ENCODE results near the gene CLEC12A.

Gene CLEC12A

DNA sequence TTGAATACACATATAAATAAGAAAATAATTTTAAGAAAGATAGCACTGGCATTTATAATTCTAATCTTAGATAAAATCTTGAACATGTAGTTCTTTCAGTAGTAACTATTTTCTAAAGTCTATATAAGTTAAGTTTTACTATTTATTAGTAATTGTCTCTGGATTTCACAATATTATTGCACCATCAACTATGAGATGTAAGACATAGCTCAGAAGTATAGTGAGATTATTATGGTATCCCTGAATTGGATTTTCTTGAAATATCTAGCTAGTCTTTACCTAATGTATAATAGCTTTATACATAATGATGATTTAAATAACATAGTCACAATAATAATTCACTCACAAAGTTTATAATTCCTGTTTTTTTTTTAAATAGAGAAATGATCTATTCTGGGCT lies 6.7 kb downstream of the CLEC12A start:
- no peaks in the 10 kb centered on the region for H3K36me3 ChIP-seq (replicated peaks; ENCODE audit: insufficient read depth, low read length)
- no peaks in the 10 kb centered on the region for H3K9me3 ChIP-seq (replicated peaks; ENCODE audit: insufficient read depth, low read length)
- no peak overlapping the region for H3K4me2 ChIP-seq (ENCODE audit: low read depth, low read length)
- H3K9ac ChIP-seq (ENCODE audit: low read length), result no peak overlapping the region
- H3F3A ChIP-seq (ENCODE audit: insufficient read depth, low read length), result no peaks in the 10 kb centered on the region
- H2AFZ ChIP-seq (ENCODE audit: low read length), result no peak overlapping the region
- no peak for DNase-seq
- no peak for TF ChIP-seq EZH2 (optimal IDR thresholded peaks at IDR 0.05; ENCODE audit: low read depth, low read length)
- TF ChIP-seq, protein P1, sequence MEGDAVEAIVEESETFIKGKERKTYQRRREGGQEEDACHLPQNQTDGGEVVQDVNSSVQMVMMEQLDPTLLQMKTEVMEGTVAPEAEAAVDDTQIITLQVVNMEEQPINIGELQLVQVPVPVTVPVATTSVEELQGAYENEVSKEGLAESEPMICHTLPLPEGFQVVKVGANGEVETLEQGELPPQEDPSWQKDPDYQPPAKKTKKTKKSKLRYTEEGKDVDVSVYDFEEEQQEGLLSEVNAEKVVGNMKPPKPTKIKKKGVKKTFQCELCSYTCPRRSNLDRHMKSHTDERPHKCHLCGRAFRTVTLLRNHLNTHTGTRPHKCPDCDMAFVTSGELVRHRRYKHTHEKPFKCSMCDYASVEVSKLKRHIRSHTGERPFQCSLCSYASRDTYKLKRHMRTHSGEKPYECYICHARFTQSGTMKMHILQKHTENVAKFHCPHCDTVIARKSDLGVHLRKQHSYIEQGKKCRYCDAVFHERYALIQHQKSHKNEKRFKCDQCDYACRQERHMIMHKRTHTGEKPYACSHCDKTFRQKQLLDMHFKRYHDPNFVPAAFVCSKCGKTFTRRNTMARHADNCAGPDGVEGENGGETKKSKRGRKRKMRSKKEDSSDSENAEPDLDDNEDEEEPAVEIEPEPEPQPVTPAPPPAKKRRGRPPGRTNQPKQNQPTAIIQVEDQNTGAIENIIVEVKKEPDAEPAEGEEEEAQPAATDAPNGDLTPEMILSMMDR (IDR thresholded peaks at IDR 0.05; ENCODE audit: low read length), result no peak
- no peak for TF ChIP-seq EZH2phosphoT487 (IDR thresholded peaks at IDR 0.05; ENCODE audit: low read length)
- no peaks in the 10 kb centered on the region for H4K20me1 ChIP-seq (ENCODE audit: insufficient read depth, low read length)
- H3K4me3 ChIP-seq (ENCODE audit: low read length), result no peak overlapping the region
- H3K79me2 ChIP-seq (ENCODE audit: low read length), result no peaks in the 10 kb centered on the region
- H3K4me1 ChIP-seq (ENCODE audit: low read length), result no peaks in the 10 kb centered on the region
- H3K27ac ChIP-seq (ENCODE audit: low read length), result no peak overlapping the region
- H3K27me3 ChIP-seq (replicated peaks; ENCODE audit: insufficient read depth, low read length), result no peaks in the 10 kb centered on the region
- H3K9me2 ChIP-seq (replicated peaks; ENCODE audit: insufficient read depth, low read length), result no peaks in the 10 kb centered on the region

DNA sequence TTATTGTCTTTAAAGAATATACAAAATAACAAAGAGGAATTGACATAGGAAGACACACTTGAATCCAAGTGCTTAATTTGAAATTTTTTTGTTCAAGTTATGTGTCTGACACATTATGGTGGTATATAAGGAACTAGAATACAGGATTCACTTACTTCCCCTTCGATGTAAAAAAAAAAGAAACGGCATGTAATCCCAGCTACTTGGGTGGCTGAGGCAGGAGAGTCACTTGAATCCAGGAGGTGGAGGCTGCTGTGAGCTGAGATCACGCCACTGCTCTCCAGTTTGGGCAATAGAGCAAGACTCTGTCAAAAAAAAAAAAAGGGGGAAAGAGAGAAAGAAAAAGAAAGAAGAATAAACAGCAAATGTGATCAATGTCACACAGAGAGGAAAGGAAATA lies 8.9 kb downstream of the CLEC12A start:
- DNase-seq, result no peak
- Histone ChIP-seq H3K27me3 (replicated peaks; ENCODE audit: insufficient read depth, low read length) (no peaks in the 10 kb centered on the region), H2AFZ (ENCODE audit: low read length) (no peak overlapping the region), H3K79me2 (ENCODE audit: low read length) (no peaks in the 10 kb centered on the region), H3K9ac (ENCODE audit: low read length) (no peak overlapping the region), H3K36me3 (replicated peaks; ENCODE audit: insufficient read depth, low read length) (no peaks in the 10 kb centered on the region), H4K20me1 (ENCODE audit: insufficient read depth, low read length) (no peaks in the 10 kb centered on the region), H3K4me2 (ENCODE audit: low read depth, low read length) (no peak overlapping the region), H3F3A (ENCODE audit: insufficient read depth, low read length) (no peaks in the 10 kb centered on the region), H3K9me2 (replicated peaks; ENCODE audit: insufficient read depth, low read length) (no peaks in the 10 kb centered on the region), H3K4me3 (ENCODE audit: low read length) (no peak overlapping the region), H3K9me3 (replicated peaks; ENCODE audit: insufficient read depth, low read length) (no peaks in the 10 kb centered on the region), H3K4me1 (ENCODE audit: low read length) (no peaks in the 10 kb centered on the region), H3K27ac (ENCODE audit: low read length) (no peak overlapping the region)
- TF ChIP-seq, protein P1 (IDR thresholded peaks at IDR 0.05; ENCODE audit: low read length), result no peak
- TF ChIP-seq EZH2phosphoT487 (IDR thresholded peaks at IDR 0.05; ENCODE audit: low read length) (no peak), EZH2 (optimal IDR thresholded peaks at IDR 0.05; ENCODE audit: low read depth, low read length) (no peak)

DNA sequence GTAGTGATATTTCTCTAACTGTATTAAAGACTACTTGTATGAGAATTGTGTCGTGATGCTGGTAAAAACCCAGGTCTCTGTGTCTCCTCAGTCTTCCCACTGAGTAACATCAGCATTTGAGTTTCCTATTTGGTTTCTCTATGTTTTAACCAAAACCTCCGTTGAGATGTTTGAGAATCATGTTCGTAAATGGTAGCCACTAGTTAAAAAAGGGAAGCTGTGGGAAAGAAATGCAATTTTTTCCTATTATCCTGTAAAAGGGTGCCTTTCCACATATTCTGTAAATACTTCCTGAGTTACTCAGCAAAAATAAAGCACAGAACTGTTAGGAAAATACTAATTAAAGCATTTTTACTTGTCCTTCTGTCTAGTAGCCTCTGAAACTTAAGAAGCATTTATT lies 20.7 kb downstream of the CLEC12A start:
- no peak for DNase-seq
- Histone ChIP-seq H3K4me1 (ENCODE audit: low read length) (no peaks in the 10 kb centered on the region), H3K9ac (ENCODE audit: low read length) (no peak overlapping the region), H3F3A (ENCODE audit: insufficient read depth, low read length) (no peaks in the 10 kb centered on the region), H2AFZ (ENCODE audit: low read length) (no peak overlapping the region), H3K27me3 (replicated peaks; ENCODE audit: insufficient read depth, low read length) (no peaks in the 10 kb centered on the region), H3K36me3 (replicated peaks; ENCODE audit: insufficient read depth, low read length) (no peaks in the 10 kb centered on the region), H3K4me3 (ENCODE audit: low read length) (no peak overlapping the region), H4K20me1 (ENCODE audit: insufficient read depth, low read length) (no peaks in the 10 kb centered on the region), H3K79me2 (ENCODE audit: low read length) (no peaks in the 10 kb centered on the region), H3K27ac (ENCODE audit: low read length) (no peak overlapping the region), H3K4me2 (ENCODE audit: low read depth, low read length) (no peak overlapping the region), H3K9me2 (replicated peaks; ENCODE audit: insufficient read depth, low read length) (no peaks in the 10 kb centered on the region), H3K9me3 (replicated peaks; ENCODE audit: insufficient read depth, low read length) (no peaks in the 10 kb centered on the region)
- TF ChIP-seq, protein P1 (IDR thresholded peaks at IDR 0.05; ENCODE audit: low read length), result no peak
- TF ChIP-seq EZH2 (optimal IDR thresholded peaks at IDR 0.05; ENCODE audit: low read depth, low read length), result no peak
- TF ChIP-seq EZH2phosphoT487 (IDR thresholded peaks at IDR 0.05; ENCODE audit: low read length), result no peak
